Activated effector memory CD4-positive, alpha-beta T cell treated with Interleukin-2 at 50 U/mL for 16 hours (primary cell): ENCODE results near the gene C12orf56.
"Not testable (repeated sequence)": the region's sequence is repeated elsewhere in the genome, so short reads cannot be mapped to it uniquely, and the experiment has no call there.

ENCODE experiments used
- DNase-seq: peaks from one replicate; pipeline ENCODE4 v3.0.0-alpha.2; 2020

C12orf56 gene

DNA sequence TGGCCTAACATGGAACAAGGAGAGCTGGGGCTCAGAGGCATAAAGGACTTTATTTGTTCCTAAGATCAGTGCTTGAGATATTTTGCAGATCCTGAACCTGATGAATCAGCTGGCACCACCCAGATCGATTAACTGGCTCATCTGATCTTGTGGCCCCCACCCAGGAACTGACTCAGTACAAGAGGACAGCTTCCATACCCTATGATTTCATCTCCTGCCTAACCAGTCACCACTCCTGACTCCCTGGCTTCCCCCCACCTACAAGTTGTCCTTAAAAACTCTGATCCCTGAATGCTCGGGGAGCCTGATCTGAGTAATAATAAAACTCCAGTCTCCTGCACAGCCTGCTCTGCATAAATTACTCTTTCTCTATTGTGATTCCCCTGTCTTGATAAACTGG lies 5.1 kb downstream of the C12orf56 start:
- no peak for DNase-seq

DNA sequence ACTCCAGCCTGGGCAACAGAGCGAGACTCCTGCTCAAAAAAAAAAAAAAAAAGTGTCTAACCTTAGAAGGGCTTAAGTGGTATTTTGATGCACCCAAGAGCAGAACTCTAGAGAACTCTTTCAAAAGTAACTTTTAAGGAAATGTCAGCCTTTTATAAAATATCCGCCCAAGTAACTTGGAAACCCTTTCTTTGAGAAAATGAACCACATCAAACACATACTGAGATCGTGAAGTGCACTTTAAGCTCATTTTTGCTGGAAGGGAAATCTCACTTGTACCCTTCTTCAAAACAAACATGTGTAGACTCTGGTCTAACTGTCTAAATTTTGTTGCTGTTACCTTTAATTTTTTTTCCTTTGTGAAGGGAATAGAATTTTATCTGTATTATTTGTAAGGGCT lies 5.5 kb downstream of the C12orf56 start:
- DNase-seq, result no peak

DNA sequence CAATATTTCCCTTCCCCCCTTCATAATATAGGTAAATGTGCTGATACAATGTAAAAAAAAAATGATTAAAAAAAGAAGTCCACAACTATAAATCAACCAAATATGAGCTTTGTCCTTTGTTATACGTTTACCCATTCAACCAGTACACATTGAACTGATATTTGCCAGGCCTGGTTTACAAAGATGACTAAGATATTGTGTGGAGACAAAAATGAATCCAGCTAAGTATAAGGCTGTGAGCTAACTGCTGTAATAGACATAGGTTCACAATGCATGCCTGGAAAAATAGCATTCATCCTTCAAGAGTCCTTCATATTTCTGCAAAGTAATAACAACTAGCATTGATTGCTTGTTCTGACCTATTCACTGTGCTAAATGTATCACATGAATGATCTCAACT lies 6.9 kb downstream of the C12orf56 start:
- DNase-seq, result no peak

DNA sequence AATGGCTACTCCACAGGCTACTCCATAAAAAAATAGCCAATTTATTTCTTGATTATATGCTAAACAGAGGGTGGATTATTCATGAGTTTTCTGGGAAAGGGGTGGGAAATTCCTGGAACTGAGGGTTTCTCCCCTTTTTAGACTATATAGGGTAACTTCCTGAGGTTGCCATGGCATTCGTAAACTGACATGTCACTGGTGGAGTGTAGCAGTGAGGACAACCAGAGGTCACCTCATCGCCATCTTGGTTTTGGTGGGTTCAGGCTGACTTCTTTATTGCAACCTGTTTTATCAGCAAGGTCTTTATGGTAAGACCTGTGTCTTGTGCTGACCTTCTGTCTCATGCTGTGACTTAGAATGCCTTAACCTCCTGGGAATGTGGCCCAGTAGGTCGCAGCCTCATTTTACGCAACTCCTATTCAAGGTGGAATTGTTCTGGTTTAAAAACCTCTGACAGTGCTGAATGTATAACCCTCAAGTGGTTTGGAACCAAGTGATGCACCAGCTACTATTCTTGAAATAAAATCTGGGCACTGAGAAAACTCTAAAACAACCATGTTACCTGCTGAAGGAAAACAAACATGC lies 27.7 kb downstream of the C12orf56 start:
- DNase-seq, result no peak

DNA sequence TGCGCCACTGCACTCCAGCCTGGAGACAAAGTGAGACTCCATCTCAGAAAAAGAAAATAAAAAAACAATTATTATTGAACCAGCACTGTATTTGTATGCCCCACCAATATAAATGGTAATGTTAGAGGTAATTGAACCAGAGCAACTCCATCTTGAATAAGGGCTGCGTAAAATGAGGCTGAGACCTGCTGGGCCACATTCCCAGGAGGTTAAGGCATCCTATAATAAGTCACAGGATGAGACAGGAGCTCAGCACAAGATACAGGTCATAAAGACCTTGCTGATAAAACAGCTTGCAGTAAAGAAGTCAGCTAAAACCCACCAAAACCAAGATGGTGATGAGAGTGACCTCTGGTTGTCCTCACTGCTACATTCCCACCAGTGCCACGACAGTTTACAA lies 29.4 kb downstream of the C12orf56 start:
- not testable (repeated sequence) for DNase-seq

DNA sequence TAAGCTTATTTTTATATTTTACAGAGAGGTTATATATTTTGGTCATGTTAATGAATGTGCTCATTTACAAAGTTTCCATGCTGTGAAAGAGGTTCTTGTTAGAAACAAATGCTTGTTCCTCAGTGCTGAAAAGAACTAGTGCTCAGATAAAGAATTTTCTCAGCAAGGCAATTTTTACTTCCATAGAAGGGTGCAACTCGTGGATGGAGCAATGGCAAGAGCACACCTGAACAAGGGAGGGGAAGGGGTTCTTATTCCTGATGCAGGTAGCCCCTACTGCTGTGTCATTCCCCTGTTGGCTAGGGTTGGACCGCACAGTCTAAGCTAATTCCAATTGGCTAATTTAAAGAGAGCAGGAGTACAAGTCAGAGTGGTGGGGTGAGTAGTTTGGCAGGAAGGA lies 34.3 kb downstream of the C12orf56 start:
- DNase-seq, result not testable (repeated sequence)

DNA sequence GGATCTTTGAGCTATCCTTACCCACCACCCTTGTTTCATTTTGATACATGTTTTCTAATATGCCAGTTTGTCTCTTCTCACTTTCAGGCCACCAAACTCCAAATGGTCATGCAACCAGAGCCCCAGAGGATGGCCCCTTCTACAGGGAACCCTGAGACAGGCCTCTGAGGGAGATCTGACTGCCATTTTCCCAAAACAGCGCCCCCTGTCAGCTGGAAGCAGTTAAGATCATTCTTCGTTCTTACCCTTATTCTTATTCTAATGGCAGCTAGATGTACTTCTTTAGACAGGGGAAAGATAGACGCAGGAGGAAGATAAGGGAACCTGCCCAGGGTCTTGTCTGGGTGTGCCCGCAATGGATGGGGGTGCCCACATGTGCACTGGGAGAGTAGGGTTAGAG lies 38.4 kb downstream of the C12orf56 start:
- no peak for DNase-seq

DNA sequence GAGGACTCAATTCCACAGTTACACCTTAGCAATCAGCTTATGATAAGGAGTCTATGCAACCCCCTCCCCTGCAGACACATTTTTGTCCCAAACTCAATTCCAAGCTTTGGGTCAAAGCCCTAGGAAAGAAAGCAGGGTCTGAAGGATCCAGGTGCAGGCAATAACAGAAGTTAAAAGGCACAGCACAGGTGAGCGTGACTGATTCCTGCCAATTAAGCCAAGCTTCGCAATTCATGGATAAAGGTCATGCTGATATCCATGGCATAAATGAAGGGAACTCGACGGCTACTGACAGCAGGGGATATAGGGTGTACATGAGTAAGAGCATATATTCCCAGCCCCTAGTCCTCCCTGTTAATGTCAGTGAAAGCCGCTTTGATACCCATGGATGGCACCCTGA lies 39.3 kb downstream of the C12orf56 start:
- DNase-seq, result no peak

DNA sequence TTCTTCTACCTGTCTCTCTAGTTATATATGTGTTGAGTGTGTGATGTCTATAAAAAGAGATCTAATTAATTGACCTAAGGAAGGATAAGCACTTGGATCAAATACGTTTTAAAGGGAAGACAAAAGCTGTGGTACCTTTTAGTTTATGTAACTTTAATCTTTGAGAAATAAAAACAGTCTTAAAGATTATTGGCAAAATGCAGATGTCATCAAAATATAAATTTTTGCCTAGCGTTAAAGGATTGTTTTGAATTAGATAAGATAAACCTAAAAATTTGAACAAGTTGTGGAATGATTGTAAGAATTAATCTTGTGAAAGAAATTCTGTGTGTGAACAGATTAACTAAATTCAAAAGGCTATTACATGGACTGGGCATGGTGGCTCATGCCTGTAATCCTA lies 42.9 kb downstream of the C12orf56 start:
- DNase-seq, result no peak

DNA sequence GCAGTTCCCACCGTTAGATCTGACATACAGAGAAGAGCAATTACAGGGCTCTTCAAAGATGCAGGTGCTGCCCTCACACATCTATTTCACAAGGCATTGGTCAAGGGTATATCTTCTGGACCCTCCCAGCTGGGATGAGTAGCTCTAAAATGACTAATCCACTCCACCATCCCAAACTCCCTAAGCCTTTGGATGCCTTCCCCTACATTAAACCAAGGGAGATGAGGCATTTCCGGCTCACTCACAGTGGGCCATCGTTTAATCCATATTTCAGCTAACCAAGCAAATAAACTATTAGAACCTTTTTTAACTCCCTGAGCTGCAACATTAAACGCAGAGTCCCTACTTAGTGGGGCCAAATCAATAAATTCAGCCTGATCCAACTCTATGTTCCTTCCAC lies 45.9 kb downstream of the C12orf56 start:
- DNase-seq, result not testable (repeated sequence)

DNA sequence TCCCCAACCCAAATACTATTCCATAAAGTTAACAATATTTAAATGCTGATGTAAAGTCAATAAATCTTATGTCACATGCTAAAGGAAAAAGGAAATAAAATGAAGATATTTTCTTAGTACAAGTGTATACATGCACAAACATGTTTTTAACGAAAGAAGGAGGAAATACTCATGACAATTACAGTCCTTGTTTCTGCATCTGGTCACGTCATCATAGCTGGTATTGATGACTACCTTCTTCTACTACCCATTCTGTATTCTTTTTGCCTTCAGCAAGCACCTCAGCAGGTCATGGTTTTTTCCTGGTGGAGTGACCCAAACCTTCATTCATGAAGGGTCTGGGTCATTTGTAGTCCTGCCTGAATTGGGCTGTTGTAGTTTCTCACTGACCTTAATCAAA lies 50.0 kb downstream of the C12orf56 start:
- DNase-seq, result not testable (repeated sequence)

DNA sequence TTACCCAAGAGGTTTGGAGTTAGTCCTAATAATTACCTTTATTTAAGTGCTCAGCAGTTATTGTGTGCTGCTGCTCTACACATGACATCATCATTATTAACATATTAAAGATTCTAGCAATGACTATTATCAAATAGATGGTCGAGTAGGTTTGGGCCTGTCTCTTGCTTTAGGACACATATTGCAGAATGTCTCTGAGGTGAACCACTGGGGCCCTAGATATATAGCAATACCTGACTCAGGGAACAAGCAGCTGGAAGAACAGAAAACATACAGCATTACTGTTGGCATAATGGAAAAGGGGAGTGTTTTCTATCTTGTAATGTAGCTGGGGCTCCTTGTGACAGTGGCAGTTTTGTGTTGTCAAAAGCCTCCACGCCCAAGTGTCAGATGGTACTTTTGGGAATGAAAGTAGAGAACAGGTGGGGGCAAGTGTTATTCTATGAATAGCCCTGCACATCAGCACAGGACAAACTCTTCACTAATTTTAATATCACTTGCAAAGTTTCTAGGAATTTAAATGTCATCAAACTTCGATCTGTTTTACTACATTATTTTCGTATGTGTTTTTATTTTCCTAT lies 54.6 kb downstream of the C12orf56 start:
- no peak for DNase-seq

DNA sequence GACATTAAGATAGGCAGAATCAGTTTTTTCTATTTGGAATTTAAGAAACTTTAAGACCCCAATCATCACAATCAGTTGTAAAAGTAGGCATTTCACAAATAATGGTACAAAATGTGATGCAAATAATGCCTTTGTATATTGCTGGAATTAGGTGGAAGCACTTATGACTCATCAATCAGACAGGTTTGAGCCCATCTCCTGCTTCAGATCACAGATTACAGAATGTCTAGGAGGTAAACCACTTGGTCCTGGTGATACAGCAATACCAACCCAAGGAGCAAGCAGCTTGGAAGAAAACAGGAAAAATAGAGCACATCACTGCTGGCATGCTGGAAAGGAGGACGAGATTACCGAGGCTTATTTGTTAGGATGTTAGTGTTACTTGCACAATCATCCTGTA lies 57.6 kb downstream of the C12orf56 start:
- DNase-seq, result no peak

DNA sequence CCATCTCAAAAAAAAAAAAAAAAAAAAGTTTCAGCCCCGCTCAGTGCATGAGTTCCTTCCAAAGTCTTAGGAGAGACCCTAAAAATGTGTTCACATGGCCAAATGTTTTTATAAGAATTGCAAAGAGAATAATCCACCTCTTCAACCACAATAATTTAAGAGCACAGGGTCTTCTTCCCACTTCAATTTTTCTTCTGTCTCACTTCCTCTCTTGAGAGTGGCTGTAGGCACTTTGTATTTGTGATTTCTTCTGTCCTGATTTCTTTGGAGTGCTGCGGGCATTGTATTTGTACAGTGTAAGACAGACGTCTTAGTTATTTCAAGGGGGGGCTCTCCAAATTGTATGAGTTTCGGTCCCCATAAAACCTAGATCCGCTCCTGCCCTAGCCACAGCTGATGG lies 58.3 kb downstream of the C12orf56 start:
- no peak for DNase-seq

DNA sequence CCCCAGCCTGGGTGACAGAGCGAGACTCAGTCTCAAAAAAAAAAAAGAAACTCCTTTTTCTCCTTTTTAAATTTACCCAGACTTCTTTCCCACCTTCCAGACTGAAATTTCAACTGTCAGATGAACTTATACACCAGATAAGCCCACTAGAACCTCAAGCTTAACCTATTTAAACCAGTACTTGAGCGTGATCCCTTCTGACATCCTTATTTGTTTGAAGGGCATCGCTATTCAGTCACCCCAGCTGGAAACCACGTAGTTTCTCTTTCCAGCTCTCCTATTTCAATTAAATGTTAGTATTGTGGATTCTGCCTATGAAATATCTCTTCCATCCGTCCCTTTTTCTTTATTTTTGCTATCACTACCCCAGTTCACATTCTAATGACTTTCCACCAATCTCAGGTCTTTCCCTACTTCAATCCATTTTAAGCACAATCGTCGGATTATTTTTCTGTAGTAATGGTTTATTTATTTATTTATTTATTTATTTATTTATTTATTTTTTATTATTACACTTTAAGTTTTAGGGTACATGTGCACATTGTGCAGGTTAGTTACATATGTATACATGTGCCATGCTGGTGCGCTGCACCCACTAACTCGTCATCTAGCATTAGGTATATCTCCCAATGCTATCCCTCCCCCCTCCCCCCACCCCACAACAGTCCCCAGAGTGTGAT lies 61.4 kb downstream of the C12orf56 start:
- DNase-seq, result not testable (repeated sequence)

DNA sequence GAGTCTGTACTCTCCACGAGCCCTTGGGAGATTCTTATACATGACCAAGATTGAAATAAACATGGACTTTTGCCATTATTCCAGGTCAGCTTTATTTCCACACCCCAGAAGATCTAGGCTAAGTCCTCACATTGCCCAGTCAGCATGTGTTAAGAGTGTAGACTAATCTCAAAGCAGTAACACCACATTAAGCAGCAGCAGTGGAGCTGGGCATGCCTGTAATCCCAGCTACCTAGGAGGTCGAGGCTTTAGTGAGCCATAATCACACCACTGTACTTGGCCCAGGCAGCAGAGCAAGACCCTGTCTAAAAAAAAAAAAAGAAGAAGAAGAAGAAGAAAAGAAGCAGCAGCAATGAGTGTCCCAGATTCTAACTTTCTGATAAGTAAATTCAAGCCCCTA lies 65.5 kb downstream of the C12orf56 start:
- DNase-seq, result no peak

DNA sequence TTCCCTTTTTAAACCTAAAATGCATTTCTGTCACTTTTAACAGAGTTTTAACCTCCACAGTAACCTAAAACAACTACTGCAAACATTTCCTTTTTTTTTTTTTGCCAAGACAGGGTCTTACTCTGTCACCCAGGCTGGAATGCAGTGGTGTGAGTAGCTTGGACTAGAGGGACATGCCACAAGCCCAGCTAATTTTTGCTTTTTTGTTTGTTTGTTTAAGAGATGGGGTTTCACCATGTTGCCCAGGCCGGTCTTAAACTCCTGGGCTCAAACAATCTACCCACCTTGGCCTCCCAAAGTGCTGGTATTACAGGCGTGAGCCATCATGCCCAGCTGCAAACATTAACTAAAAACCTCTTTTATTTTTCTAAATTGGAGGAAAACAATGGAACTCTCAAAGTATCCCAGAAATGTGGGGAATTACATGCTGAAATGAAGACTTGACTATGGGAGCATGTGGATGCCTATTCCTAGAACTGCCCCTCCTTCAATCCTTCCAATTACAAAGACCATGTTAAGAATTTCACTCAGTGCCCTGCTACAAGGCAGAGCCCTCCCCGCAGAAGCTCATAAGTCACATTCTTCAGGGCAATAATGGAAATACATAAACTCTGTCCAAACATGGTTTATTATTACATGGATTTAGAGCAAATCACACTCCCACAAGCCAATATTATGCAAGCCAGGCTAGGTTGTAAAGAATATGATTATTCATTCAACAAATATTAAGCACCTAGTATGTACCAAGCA lies 66.9 kb downstream of the C12orf56 start:
- no peak for DNase-seq

DNA sequence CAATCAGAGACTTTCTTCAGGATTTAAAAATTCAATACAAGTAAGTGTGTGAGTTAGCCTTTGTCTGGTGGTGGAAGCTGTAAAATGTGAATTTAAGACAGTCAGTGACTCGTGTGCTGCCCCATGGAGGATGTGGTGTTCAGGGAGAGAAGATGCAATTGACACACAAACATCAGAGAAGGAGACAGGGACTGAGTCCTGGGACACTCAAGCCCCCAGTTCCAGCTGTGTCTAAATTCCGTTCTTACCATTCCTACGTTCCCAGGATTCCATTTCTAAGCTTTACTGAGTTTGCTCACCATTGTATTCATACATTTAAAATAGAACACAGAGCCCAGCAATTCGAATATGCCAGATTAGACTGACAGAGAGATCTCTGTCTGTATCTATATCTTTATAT lies 67.6 kb downstream of the C12orf56 start:
- no peak for DNase-seq

DNA sequence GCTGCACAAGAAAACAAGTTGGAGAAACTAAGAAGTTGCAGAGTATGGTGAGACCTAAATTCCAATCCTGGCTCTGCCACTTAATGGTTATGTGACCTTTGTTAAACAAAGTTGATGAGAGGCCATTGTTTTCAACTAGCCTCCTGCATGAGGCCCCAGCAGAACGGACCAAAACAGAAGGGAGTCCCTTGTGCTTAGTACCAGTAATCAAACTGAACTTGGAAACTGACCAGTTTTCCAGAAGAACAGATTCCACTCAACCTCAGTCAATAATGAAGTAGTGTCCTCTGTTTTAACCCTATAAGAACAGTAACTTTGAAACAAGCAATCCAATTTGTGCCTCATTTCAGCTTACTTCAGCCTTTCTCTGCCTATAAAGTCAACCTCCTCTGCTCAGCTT lies 69.9 kb downstream of the C12orf56 start:
- no peak for DNase-seq

DNA sequence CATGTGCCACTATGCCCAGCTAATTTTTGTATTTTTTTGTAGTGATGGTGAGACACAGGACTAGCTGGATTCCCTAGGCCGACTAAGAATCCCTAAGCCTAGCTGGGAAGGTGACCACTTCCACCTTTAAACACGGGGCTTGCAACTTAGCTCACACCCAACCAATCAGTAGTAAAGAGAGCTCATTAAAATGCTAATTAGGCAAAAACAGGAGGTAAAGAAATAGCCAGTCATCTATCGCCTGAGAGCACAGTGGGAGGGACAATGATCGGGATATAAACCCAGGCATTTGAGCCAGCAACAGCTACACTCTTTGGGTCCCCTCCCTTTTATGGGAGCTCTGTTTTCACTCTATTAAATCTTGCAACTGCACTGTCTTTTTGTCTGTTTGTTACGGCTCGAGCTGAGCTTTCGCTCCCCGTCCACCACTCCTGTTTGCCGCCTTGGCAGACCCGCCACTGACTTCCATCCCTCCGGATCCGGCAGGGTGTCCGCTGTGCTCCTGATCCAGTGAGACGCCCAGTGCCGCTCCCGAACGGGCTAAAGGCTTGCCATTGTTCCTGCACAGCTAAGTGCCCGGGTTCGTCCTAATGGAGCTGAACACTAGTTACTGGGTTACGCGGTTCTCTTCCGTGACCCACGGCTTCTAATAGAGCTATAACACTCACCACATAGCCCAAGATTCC lies 70.9 kb downstream of the C12orf56 start:
- not testable (repeated sequence) for DNase-seq

DNA sequence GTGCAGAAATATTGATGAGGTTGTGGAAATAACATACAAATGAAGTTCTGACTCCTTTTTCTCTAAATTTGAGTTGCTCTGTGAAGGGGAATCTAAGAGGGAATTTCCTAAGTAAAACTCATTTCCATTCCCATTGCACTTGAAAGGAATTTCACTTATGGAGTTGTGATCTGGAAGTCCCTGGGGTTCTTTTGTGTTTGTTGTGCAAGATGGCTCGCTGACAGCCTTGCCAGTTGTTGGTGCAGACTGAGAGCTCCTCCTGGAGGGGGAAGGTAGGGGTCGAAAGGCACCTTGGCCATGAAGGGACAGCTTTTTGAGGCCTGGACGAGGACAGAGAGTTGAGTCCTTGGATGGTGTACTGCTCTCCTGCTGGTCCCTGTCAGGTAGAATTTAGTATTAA lies 72.0 kb downstream of the C12orf56 start:
- DNase-seq, result no peak

DNA sequence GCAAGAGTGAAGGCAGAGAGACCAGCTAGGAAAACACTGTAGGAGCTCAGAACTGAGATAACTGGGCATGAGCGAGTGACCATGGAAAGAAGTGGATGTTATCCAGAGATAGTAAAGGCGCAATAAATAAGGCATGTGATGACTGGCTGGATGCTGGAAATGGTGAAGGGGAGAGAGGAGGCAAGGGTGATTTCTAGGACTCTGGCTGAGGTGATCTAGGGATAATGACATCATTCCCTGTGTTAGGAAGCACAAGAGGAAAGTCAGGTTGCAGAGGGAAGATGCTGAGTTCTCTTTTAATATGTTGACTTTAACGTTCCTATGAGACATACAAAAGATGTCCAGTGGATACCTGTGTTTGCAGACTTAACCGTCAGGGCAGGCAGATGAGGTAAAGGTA lies 78.7 kb downstream of the C12orf56 start:
- DNase-seq, result no peak

DNA sequence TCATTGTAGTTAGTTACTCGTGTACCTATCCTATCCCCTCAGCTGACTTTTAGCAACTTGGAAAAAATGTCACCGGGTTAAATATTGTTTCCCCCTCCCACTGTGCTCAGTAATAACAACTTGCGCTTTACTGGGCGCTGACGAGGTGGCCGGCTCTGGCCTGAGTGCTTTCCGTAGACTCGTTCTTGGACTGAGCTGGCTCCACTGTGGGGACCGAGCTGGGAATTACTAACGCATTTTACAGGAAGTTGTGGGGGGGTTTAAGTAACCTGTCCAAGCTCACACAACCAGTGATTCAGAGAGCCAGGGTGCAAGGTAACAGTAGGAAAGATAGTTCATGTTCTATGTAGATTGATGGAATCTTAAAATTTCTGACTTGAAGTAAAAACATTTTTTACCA lies 86.0 kb downstream of the C12orf56 start:
- DNase-seq, result no peak
